GM18507 (cell line): ENCODE data around the gene CNTD1.
A peak's percentile ranks its signal among the peaks of the same experiment; 100 is the strongest.
"Not testable (repeated sequence)": the region's sequence is repeated elsewhere in the genome, so short reads cannot be mapped to it uniquely, and the experiment has no call there.

ENCODE experiments used
- DNase-seq: peaks from one replicate; pipeline ENCODE4 v3.0.0; 2011; ENCODE audit warnings: low read depth; ENCODE audit not compliant: insufficient read length; ENCODE audit errors: extremely low spot score
- FAIRE-seq: peaks from 2 replicates; lab custom pipeline; 2011; peaks lifted over from hg19 to GRCh38; lab: Jason Lieb, UNC

Gene CNTD1

GRCh38 chr17:42841975-42842685 is 43.5 kb downstream of the CNTD1 start:
- no peak for FAIRE-seq

GRCh38 chr17:42843358-42843934 is 44.8 kb downstream of the CNTD1 start:
- FAIRE-seq = no peak

More at GRCh38 chr17:42841975-42842685, 43.5 kb downstream of the CNTD1 start:
- DNase-seq = no peak

GRCh38 chr17:42844271-42844670 is 45.6 kb downstream of the CNTD1 start, which contains the start of gene AOC2:
Gene AOC2 (plus strand): TSS chr17:42844580. CDS start chr17:42844627, 47 bp downstream.
- DNase-seq (no peak), FAIRE-seq (no peak)

More at GRCh38 chr17:42843358-42843934, 44.8 kb downstream of the CNTD1 start:
- DNase-seq = peak; percentile 20

- DNase-seq (no peak), FAIRE-seq (no peak)
Observed at GRCh38 chr17:42844761-42845555, 46.3 kb downstream of the CNTD1 start.

GRCh38 chr17:42845556-42845917 is 46.9 kb downstream of the CNTD1 start:
- no peak for DNase-seq
- FAIRE-seq = no peak

GRCh38 chr17:42845918-42846593 is 47.4 kb downstream of the CNTD1 start:
- DNase-seq = no peak
- no peak for FAIRE-seq

GRCh38 chr17:42846594-42847280 is 48.1 kb downstream of the CNTD1 start:
- FAIRE-seq = no peak
- DNase-seq = no peak

- DNase-seq (no peak), FAIRE-seq (no peak)
Observed at GRCh38 chr17:42848093-42848492, 49.4 kb downstream of the CNTD1 start.

GRCh38 chr17:42849031-42849430 is 50.4 kb downstream of the CNTD1 start:
- DNase-seq (no peak), FAIRE-seq (no peak)

- FAIRE-seq = no peak
- no peak for DNase-seq
Observed at GRCh38 chr17:42849451-42850181, 51.0 kb downstream of the CNTD1 start.

- no peak for FAIRE-seq
- DNase-seq = no peak
Observed at GRCh38 chr17:42850954-42851353, 52.3 kb downstream of the CNTD1 start, which contains the start of gene AOC3. Gene AOC3 (plus strand): TSS chr17:42851199. CDS start chr17:42851344, 145 bp downstream.

- not testable (repeated sequence) for DNase-seq, FAIRE-seq
Observed at GRCh38 chr17:42851371-42852240, 52.9 kb downstream of the CNTD1 start.

- FAIRE-seq (no peak), DNase-seq (no peak)
Observed at GRCh38 chr17:42852351-42852750, 53.7 kb downstream of the CNTD1 start.

- DNase-seq (no peak), FAIRE-seq (no peak)
Observed at GRCh38 chr17:42853004-42853403, 54.3 kb downstream of the CNTD1 start.

- DNase-seq (no peak), FAIRE-seq (no peak)
Observed at GRCh38 chr17:42853597-42853967, 54.9 kb downstream of the CNTD1 start.

- DNase-seq = no peak
- FAIRE-seq = no peak
Observed at GRCh38 chr17:42853968-42854790, 55.5 kb downstream of the CNTD1 start.

GRCh38 chr17:42855048-42855596 is 56.5 kb downstream of the CNTD1 start:
- no peak for FAIRE-seq

More at GRCh38 chr17:42855048-42855596, 56.5 kb downstream of the CNTD1 start:
- no peak for DNase-seq
